ENCODE data around the gene TWSG1.
A peak's percentile ranks its signal among the peaks of the same experiment; 100 is the strongest.

TWSG1 gene

GRCh38 chr18:9334329-9334972 lies at the start of gene TWSG1:
Gene TWSG1, plus strand, starts transcription at chr18:9334773. Its CDS starts 2,457 bp downstream, at chr18:9337230.
- DNase-seq (ENCODE audit: low spot score): peak; percentile 93

- no peak for DNase-seq (ENCODE audit: low spot score)
These were observed 49.0 kb upstream of the TWSG1 start for GRCh38 chr18:9285604-9286003.

- DNase-seq (ENCODE audit: low spot score): no peak
These were observed 47.5 kb upstream of the TWSG1 start for GRCh38 chr18:9287036-9287435.

DNA sequence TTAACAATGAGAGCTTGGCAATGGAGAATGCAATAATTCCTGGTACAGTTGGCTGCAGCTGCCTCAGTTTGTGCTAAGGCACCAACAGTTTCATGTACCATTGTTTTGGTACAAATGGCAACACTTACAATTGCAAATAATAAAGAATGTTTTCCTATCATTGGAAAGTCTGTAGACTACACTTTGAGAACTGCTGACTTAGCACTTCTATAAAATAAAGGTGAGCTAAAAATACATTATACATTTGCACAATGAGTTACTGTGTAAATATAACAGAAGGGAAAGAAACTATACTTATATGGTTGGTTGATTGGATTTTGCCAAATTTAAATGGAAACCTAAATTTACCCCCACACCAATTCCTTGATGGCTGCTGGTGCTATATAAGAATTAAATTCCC lies 44.9 kb upstream of the TWSG1 start:
- no peak for DNase-seq (ENCODE audit: low spot score)

- DNase-seq (ENCODE audit: low spot score): no peak
These were observed 44.4 kb upstream of the TWSG1 start for GRCh38 chr18:9290156-9290555.

DNA sequence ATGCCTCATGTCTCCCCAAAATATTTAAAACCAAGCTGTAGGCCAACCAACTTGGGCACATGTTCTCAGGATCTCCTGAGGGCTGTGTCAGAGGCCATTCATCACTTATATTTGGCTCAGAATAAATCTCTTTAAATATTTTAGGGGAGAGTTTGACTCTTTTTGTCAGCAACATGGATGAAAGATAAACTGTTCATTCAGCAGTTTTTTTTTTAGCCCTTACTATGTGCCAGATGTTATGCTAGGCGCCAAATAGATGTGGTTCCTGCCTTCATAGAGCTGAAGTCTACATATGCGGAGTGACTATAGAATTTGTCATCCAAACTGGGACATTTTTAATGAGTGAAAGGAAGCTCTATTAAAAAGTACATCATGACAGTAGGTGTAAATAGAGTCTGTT lies 42.5 kb upstream of the TWSG1 start:
- no peak for DNase-seq (ENCODE audit: low spot score)

DNA sequence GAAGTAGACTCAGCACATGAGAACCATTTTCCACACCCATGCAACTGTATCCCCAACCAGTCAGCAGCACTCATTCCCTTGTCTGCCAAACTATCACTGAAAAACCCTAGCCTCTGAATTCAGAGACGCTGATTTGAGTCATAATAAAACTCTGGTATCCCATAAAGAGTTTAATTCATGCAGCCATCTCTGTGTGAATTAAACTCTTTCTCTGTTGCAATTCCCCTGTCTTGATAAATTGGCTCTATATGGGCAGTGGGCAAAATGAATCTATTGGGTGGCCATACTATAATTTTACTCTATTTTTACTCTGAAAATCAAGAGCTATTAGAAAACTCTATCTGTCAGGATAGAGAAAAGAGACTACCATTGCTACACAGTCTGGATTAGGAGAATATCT lies 40.6 kb upstream of the TWSG1 start:
- no peak for DNase-seq (ENCODE audit: low spot score)

DNA sequence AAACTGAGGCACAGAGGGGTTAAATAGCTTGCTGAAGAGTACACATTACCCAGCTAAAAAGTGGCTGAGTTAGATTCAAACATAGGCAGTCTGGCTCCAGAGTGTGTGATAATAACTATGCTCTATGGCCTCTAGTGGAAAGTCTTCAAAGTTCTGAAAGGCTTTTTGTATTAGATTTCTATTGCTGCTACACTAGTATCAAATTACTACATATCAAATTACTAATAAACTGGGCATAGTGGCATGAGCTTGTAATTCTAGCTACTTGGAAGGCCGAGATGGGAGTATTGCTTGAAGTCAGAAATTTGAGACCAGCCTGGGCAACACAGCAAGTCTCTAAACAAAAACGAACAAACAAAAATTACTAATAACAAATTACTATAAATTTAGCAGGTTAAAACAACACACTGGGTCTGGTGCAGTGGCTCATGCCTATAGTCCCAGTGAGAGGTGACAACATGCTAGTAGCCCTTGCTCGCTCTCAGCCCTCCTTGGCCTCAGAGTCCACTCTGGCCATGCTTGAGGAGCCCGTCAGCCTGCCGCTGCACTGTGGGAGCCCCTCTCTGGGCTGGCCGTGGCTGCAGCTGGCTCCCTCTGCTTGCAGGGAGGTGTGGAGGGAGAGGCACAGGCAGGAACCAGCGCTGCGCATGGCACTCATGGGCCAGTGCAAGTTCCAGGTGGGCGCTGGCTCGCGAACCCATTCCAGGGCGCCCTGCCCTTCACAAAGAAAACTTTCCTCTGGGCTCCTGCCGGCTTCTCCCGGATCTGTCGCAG lies 38.2 kb upstream of the TWSG1 start:
- no peak for DNase-seq (ENCODE audit: low spot score)

DNA sequence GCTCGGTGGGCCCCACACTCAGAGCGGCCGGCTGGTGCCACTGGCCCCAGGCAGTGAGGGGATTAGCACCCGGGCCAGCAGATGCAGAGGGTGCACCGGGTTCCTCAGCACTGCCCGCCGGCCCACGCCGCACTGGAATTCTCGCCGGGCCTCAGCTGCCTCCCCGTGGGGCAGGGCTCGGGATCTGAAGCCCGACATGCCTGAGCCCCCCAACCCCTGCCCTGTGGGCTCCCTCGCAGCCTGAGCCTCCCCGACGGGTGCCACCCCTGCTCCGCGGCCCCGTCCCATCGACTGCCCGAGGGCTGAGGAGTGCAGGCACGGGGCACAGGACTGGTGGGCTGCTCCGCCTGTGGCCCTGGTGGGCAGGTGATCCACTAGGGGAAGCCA lies 37.6 kb upstream of the TWSG1 start:
- no peak for DNase-seq (ENCODE audit: low spot score)

- no peak for DNase-seq (ENCODE audit: low spot score)
These were observed 30.0 kb upstream of the TWSG1 start for GRCh38 chr18:9304388-9305070.

- DNase-seq (ENCODE audit: low spot score): no peak
These were observed 15.2 kb upstream of the TWSG1 start for GRCh38 chr18:9319333-9319732.

DNA sequence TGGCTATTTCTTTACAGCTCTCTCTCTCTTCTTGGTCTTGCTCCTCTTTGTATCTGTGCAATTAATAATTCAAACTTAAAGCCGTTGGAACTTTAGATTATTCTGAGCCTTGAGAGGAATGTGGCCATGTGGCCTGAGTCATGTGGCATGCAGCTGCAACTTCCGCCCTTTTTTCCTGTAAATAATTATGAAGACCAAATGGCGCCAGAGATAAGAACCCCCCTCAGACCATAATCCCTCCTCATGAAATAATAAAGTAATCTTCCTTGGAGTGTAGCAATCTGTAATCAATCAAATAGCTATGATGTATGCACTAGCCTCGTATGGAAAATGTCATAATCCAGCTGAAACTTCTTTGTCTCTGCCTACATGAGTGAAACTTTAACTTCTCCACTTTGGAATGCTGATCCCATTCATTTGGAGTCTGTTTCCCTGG lies 13.5 kb upstream of the TWSG1 start:
- no peak for DNase-seq (ENCODE audit: low spot score)

DNA sequence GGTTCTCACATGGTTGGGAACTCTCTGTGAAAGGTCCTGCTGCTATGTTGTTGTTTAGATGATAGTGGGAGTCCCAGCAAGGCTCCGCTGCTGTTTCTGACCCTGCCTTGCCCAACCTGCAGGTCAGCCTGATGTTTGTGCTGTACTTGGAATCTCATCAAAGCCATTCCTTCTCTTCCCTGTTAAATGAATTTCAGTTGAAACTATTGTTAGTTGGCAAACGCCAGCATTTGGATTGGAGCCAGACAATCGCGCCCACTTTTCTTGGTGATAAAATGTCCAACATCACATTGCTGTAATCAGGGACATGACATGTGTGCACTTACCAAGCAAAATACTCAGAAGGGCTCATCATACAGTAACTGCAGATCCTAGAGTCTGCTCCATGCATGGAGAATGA lies 12.8 kb upstream of the TWSG1 start:
- no peak for DNase-seq (ENCODE audit: low spot score)

DNA sequence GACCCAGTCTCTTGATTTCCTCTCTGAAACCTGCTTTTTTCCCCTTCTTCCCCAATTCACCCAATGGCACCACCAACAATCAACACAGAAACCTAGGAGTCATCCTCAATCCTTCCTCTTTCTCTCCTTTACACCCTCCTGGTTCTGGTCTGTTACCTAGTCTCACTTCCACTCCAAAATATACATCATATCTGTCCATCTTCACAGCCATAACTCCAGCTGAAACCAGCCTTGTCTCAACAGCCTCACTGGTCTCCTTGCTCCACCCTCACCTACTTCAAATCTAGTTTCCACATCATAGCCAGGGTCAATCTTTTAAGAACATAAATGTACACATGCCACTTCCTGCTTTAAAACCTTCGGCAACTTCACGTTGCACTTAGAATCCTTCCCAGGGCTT lies 11.8 kb upstream of the TWSG1 start:
- no peak for DNase-seq (ENCODE audit: low spot score)

DNA sequence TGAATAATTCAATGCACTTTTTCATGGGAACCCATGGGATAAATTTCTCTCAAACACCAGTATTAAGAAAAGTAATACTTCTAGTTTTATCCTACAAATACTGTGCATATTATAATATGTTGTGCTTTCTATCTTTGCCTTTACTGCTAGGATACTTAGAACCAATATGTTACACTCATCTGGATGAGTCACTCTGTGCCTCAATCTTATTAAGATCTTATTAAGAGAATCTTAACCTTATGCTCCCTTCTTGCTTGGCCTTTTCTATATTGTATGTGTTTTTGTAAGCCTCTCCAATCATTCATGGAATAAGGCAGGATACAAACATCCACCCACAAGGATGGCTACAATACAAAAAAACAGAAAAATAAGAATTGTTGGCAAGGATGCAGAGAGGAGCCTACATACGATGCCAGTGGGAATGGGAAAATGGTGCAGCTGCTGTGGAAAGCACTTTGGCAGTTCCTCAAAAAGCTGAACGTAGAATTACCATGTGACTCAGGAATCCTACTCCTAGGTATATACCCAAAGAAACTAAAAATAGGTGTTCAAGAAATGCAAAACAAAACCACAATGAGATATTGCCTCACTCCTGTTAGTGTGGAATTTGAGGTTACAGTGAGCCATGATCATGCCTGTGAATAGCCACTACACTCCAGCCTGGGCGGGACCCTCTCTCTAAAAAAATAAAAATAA lies 10.7 kb upstream of the TWSG1 start:
- no peak for DNase-seq (ENCODE audit: low spot score)

DNA sequence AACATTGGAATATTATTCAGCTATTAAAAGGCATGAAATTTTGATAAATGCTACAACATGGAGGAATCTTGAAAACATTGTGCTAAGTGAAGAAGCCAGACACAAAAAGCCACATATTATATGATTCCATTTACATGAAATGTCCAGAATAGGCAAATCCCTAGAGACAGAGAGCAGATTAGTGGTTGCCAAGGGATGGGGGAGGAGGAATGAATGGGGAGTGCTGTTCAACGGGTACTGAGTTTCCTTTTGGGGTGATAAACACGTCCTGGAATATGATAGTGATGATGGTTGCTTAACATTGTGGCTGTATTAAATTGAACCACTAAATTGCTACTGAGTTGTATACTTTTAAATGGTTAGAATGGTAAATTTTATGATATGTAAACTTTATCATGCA lies 8.9 kb upstream of the TWSG1 start:
- DNase-seq (ENCODE audit: low spot score): no peak

GRCh38 chr18:9328776-9329175 lies 5.8 kb upstream of the TWSG1 start:
- no peak for DNase-seq (ENCODE audit: low spot score)

- no peak for DNase-seq (ENCODE audit: low spot score)
These were observed 5.1 kb upstream of the TWSG1 start for GRCh38 chr18:9329471-9329870.

GRCh38 chr18:9330419-9330818 lies 4.2 kb upstream of the TWSG1 start:
- DNase-seq (ENCODE audit: low spot score): no peak

GRCh38 chr18:9333441-9334328 lies 888 bp upstream of the TWSG1 start:
- no peak for DNase-seq (ENCODE audit: low spot score)

GRCh38 chr18:9334973-9335696 lies 562 bp downstream of the TWSG1 start:
- peak; percentile 51 for DNase-seq (ENCODE audit: low spot score)

All from RKO (cell line).